ENCODE data around the gene FAM3D.

DNA sequence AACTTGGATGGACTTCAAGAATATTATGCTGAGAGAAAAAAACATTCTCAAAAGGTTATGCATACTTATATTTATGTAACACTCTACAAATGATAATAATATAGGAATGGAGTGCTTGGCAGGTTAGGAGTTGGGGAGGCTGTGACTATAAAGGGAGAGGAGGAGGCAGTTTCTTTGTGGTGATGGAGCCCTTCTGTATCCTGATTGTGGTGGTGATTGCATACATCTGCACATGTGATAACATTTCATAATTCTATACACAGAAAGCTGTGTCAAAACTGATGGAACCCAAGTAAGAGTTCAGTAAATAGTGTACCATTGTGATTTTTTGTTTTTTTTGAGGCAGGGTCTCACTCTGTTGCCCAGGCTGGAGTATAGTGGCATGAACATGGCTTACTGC is 31.7 kb upstream of the FAM3D start:
- TF ChIP-seq CTCF (IDR thresholded peaks at IDR 0.05): no peak
- TF ChIP-seq POLR2AphosphoS5 (IDR thresholded peaks at IDR 0.05): no peak
- TF ChIP-seq POLR2A (IDR thresholded peaks at IDR 0.05): no peak
- no peak for TF ChIP-seq EP300 (IDR thresholded peaks at IDR 0.05)
